GM21723 (cell line): ENCODE measurements around the gene SAYSD1.

Experiments used
- ATAC-seq: cut with Tn5 transposase; IDR thresholded peaks from one replicate; pipeline ENCODE4 v1.9.1; 2021; ENCODE audit warnings: mild to moderate bottlenecking, moderate library complexity; ENCODE audit not compliant: unreplicated experiment

Gene SAYSD1

DNA sequence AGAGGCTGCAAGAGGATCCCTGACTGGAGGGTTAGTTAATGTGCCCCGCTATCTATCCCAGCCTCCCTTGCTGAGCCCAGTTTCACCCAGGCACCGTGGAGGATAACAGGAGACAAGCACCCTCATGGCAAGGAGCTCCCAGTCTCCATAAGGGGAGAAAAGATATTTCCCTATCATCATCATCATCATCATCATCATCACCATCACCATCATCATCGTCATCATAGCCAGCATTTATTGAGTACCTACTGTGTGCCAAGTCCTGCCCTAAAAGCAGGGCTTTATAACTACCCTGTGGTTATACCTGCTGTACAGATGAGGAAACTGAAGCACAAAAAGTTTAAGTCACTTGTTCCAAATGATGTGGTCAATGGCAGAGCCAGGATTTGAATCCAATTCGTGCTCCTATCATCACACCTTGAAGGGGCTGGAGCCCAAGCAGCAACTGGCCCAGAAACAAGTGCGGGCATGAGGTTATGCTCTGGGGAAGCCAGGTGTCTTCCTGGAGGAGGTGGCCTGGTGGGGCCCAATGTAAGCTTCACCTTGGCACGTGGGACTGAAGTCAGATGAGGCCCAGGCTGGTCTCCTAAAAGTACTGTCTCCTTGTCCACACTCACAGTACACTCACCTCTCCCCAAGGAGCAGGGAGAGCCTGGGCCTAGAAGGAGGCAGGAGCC, 56.4 kb downstream of the SAYSD1 start:
- no peak for ATAC-seq

GRCh38 chr6:39057251-39058155, 57.5 kb downstream of the SAYSD1 start:
- no peak for ATAC-seq

GRCh38 chr6:39056681-39057080, 58.3 kb downstream of the SAYSD1 start:
- no peak for ATAC-seq

DNA sequence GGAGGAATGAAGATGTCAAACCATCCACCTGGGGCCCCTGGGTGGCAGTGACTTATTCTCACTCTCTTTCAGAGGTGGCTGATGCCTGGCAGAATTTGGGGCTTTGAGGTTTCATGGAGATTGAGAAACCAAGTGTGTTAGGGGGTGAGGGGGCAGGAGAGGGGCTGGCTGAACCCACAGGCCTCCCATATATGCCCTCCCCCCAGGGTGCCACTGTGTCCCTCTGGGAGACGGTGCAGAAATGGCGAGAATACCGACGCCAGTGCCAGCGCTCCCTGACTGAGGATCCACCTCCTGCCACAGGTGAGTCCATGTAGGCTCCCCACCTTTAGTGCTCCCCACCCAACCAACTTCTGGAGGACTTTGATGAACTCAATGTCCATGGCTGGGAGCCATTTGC, 58.8 kb downstream of the SAYSD1 start:
- ATAC-seq: no peak

- no peak for ATAC-seq
Measured at GRCh38 chr6:39055661-39056060, 59.3 kb downstream of the SAYSD1 start.

GRCh38 chr6:39054577-39055142, 60.3 kb downstream of the SAYSD1 start:
- ATAC-seq: no peak
